ENCODE data around the gene NRTN. TPM values are rescaled to one million over a fixed set of nuclear protein-coding genes. Genes with fewer than 3 reads are reported as not detected.

Gene NRTN
- total RNA-seq, 2 donors from 2014 or later, result 5.8 to 6.4 TPM

DNA sequence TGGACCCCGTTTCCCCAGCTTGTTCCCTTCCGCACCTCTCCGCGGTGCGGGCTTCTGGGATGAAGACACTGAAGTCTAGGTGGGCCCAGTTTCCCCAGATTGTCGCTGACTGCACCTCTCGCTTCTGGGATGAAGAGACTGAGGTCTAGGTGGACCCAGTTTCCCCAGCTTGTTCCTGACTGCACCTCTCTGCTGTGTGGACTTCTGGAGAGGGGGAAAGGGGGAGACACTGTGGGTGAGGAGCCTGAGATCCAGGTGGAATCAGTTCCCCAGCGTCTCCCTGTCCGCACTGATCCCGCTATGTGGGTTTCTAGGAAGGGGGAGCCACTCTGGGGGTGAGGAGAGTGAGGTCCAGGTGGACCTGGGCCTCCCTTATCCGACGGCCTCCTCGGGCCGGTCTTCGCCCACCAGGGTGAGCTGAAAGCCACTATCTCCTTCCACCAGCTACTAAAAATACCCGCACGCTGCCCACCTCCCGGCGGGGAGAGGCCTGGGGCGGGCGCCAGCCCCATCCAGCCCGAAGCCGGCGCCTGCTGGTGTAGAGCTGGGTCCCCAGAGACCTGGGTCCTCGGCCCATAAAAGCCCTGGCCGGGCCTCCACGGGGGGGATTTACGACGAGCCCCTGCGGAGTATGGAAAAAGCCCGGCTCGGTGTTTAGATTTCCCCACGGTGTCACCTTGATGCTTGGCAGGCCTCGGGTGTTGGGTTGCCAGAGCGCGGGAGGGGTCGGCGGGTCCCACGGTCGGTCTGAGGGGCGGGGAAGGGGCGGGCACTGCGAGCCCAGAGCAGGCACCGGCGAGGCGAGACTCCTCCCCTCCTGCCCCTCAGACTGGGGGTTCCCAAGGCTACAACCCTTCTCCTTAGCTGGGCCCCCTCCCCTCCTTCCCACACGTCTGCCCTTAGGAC lies 24.0 kb downstream of the NRTN start:
- 12% methylated on average over 17 to 47 of the region's 47 CpGs for WGBS, 2 experiments (ENCODE audit: insufficient coverage in 1 of 2, insufficient read length in 1 of 2)
- Histone ChIP-seq H3K4me1 (ENCODE audit: control insufficient read depth, insufficient read depth, low read length) (no peaks in the 10 kb centered on the region), H3K27me3 (ENCODE audit: control insufficient read depth, insufficient read depth, low read length, poor library complexity, severe bottlenecking) (no peaks in the 10 kb centered on the region), H3K9ac (ENCODE audit: extremely low read depth, low read length, poor library complexity, severe bottlenecking) (peak overlapping the region; percentile 91), H3K4me3 (ENCODE audit: low read length) (peak overlapping the region; percentile 96), H3K27ac (ENCODE audit: low read depth, low read length) (peak overlapping the region; percentile 80), H3K9me3 (ENCODE audit: control insufficient read depth, low read length) (no peaks in the 10 kb centered on the region), H3K36me3 (ENCODE audit: control insufficient read depth, insufficient read depth, low read length) (no peaks in the 10 kb centered on the region)
- Mint-ChIP-seq H3K4me1 (no peaks in the 10 kb centered on the region), H3K9me3 (no peaks in the 10 kb centered on the region), H3K36me3 (ENCODE audit: low read depth) (no peaks in the 10 kb centered on the region), H3K4me3 (peak overlapping the region; percentile 88), H3K27ac (peak overlapping the region; percentile 99), H3K27me3 (ENCODE audit: insufficient read depth) (peaks cover 7% of the 10 kb centered on the region)
- peak; percentile 84 for DNase-seq
- no peak for TF ChIP-seq CTCF (conservative IDR thresholded peaks at IDR 0.05)

- TF ChIP-seq CTCF (conservative IDR thresholded peaks at IDR 0.05), result no peak
- no peaks in the 10 kb centered on the region for H3K4me1 Mint-ChIP-seq
- Histone ChIP-seq H3K36me3 (ENCODE audit: control insufficient read depth, insufficient read depth, low read length) (no peaks in the 10 kb centered on the region), H3K27me3 (ENCODE audit: control insufficient read depth, insufficient read depth, low read length, poor library complexity, severe bottlenecking) (no peaks in the 10 kb centered on the region), H3K9me3 (ENCODE audit: control insufficient read depth, low read length) (no peaks in the 10 kb centered on the region), H3K27ac (ENCODE audit: low read depth, low read length) (no peak overlapping the region), H3K4me1 (ENCODE audit: control insufficient read depth, insufficient read depth, low read length) (no peaks in the 10 kb centered on the region), H3K9ac (ENCODE audit: extremely low read depth, low read length, poor library complexity, severe bottlenecking) (no peak overlapping the region), H3K4me3 (ENCODE audit: low read length) (no peak overlapping the region)
- H3K27me3 Mint-ChIP-seq (ENCODE audit: insufficient read depth), result peaks cover 12% of the 10 kb centered on the region
- WGBS, 2 experiments (ENCODE audit: insufficient coverage in 1 of 2, insufficient read length in 1 of 2), result 87 to 89% methylated on average over 23 to 34 of the region's 34 CpGs
- no peak overlapping the region for H3K27ac Mint-ChIP-seq
- peak; percentile 42 for DNase-seq
- H3K36me3 Mint-ChIP-seq (ENCODE audit: low read depth), result no peaks in the 10 kb centered on the region
- H3K9me3 Mint-ChIP-seq, result no peaks in the 10 kb centered on the region
- peak overlapping the region; percentile 88 for H3K4me3 Mint-ChIP-seq
These were observed 24.9 kb downstream of the NRTN start for GRCh38 chr19:5829567-5830310.

DNA sequence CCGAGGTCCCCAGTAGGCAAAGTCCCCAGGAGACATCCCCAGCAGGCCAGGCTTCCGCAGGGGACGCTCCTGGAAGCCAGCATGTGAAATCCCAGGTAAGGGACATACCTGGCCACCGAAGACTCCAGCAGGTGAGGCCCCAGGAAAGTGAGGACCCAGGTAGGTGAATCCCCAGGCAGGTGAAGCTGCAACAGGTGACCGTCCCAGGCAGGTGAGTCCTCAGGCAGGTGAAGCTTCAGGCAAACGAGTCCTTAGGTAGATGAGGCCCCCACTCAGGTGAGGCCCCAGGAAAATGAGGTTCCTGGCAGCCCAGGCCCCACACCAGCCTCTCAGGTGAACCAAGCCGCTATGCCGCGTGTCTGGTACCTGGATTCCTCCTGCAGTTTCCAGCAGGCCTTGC lies 26.3 kb downstream of the NRTN start:
- no peak overlapping the region for H3K27ac Mint-ChIP-seq
- no peak overlapping the region for H3K27ac ChIP-seq (ENCODE audit: low read depth, low read length)
- H3K27me3 ChIP-seq (ENCODE audit: control insufficient read depth, insufficient read depth, low read length, poor library complexity, severe bottlenecking), result no peaks in the 10 kb centered on the region
- no peak for TF ChIP-seq CTCF (conservative IDR thresholded peaks at IDR 0.05)
- H3K4me1 ChIP-seq (ENCODE audit: control insufficient read depth, insufficient read depth, low read length), result no peaks in the 10 kb centered on the region
- no peak overlapping the region for H3K4me3 Mint-ChIP-seq
- no peak overlapping the region for H3K9ac ChIP-seq (ENCODE audit: extremely low read depth, low read length, poor library complexity, severe bottlenecking)
- no peaks in the 10 kb centered on the region for H3K9me3 ChIP-seq (ENCODE audit: control insufficient read depth, low read length)
- no peaks in the 10 kb centered on the region for H3K9me3 Mint-ChIP-seq
- 89 to 93% methylated on average over 5 to 9 of the region's 9 CpGs for WGBS, 2 experiments (ENCODE audit: insufficient coverage in 1 of 2, insufficient read length in 1 of 2)
- peaks cover 20% of the 10 kb centered on the region for H3K27me3 Mint-ChIP-seq (ENCODE audit: insufficient read depth)
- no peaks in the 10 kb centered on the region for H3K36me3 Mint-ChIP-seq (ENCODE audit: low read depth)
- H3K4me3 ChIP-seq (ENCODE audit: low read length), result no peak overlapping the region
- H3K36me3 ChIP-seq (ENCODE audit: control insufficient read depth, insufficient read depth, low read length), result no peaks in the 10 kb centered on the region
- DNase-seq, result peak; percentile 43
- no peaks in the 10 kb centered on the region for H3K4me1 Mint-ChIP-seq

Measured in endodermal cell (in vitro differentiated cells).